Thoracic aorta (tissue), 2 donors: ENCODE measurements around the gene AGMO. TPM values are rescaled to one million over a fixed set of nuclear protein-coding genes. Genes with fewer than 3 reads are reported as not detected.

Source experiments
- ATAC-seq: fragments of 150-250 bp; one replicate; pipeline ENCODE4 v1.8.0; 2017; ENCODE audit warnings: low read depth; ENCODE audit not compliant: insufficient number of reproducible peaks, low FRiP score
- DNase-seq: peaks from one replicate; pipeline ENCODE4 v3.0.0-alpha.2; 2020; ENCODE audit warnings: low spot score
- H3K27ac ChIP-seq, 2 donors: fragments of 200-600 bp; sonication (generic); 1 replicate in 1 of 2; 2 replicates in 1 of 2; pipeline ENCODE4 v1.5.1; 2016; ENCODE audit warnings: mild to moderate bottlenecking in 2 of 2, moderate library complexity in 2 of 2
- H3K27me3 ChIP-seq: fragments of 200-600 bp; sonication (generic); replicated peaks from 2 replicates; pipeline ENCODE4 v1.6.0; 2016; ENCODE audit warnings: mild to moderate bottlenecking; ENCODE audit not compliant: insufficient read depth
- H3K36me3 ChIP-seq: fragments of 200-600 bp; sonication (generic); one replicate; pipeline ENCODE4 v1.5.1; 2016
- H3K4me1 ChIP-seq, 2 donors: fragments of 200-600 bp; sonication (generic); 1 replicate in 1 of 2; 2 replicates in 1 of 2; pipeline versions ENCODE4 v1.5.1 to v1.6.0; 2016; ENCODE audit warnings: low read depth in 2 of 2, mild to moderate bottlenecking in 1 of 2; ENCODE audit not compliant: control insufficient read depth in 1 of 2
- H3K4me3 ChIP-seq: fragments of 200-600 bp; sonication (generic); 2 replicates; pipeline ENCODE4 v1.5.1; 2016; ENCODE audit warnings: mild to moderate bottlenecking
- H3K9me3 ChIP-seq: fragments of 200-600 bp; sonication (generic); 2 replicates; pipeline ENCODE4 v1.5.1; 2016
- CTCF ChIP-seq: fragments of 200-600 bp; sonication (generic); IDR thresholded peaks from one replicate; pipeline ENCODE4 v1.5.1; 2019; ENCODE audit warnings: antibody characterized with exemption
- total RNA-seq, 2 donors: library from RNA; depleted of rRNA; stranded (reverse); fragments of >200 nt; gene quantifications; one replicate each; pipeline versions ENCODE4 v1.1.0 to v1.2.3, GENCODE V29; 2016

Gene AGMO
- total RNA-seq, 2 donors from 2014 or later = 0.85 to 3.0 TPM

DNA sequence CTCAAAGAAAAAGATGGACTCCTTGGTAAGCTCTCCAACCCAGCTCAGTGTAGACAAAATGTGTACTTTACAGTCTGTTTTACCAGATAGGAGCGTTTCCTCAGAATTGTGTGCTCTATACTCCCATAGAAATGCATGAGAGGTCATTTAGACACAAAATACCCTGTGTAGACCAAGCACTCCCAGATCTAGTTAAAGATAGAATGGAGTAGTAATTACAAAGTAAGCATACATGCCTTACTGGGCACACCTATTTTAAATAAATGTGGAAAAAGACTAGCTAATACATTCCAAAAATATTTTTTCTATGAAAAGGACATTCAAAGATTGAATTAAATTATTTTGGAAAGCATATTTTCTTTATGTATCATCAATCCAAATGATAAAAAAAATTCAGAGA lies 387.3 kb downstream of the AGMO start:
- H3K4me3 ChIP-seq = no peak overlapping the region
- no peaks in the 10 kb centered on the region for H3K27me3 ChIP-seq
- H3K36me3 ChIP-seq = no peaks in the 10 kb centered on the region
- H3K9me3 ChIP-seq = no peaks in the 10 kb centered on the region
- no peaks in the 10 kb centered on the region for H3K4me1 ChIP-seq
- no peak for DNase-seq
- no peak overlapping the region for H3K27ac ChIP-seq
- TF ChIP-seq CTCF = no peak
- ATAC-seq = no peak

DNA sequence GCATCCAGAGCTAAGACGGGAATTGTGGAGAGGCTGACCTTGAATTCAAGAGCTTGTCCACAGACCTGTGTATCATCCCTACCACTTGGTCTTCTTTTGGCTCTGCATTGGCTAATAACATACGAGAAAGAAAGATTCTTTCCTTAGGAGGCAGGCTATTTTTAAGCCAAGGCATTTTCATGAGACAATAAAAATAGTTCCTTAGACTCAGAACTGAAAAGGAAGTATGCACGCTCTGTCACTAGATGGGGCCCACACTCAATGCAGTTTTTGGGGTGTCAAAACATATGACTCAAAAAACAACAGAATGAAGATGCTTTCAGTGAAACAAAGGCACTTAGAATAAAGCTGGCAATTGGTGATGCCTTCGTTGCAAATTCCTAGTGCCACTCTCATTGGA lies 393.3 kb downstream of the AGMO start:
- H3K9me3 ChIP-seq = no peaks in the 10 kb centered on the region
- H3K4me3 ChIP-seq = no peak overlapping the region
- no peak for ATAC-seq
- H3K4me1 ChIP-seq = no peaks in the 10 kb centered on the region
- no peak overlapping the region for H3K27ac ChIP-seq
- no peaks in the 10 kb centered on the region for H3K36me3 ChIP-seq
- TF ChIP-seq CTCF = no peak
- no peaks in the 10 kb centered on the region for H3K27me3 ChIP-seq
- no peak for DNase-seq

GRCh38 chr7:15167912-15168311 lies 393.9 kb downstream of the AGMO start:
- no peak for TF ChIP-seq CTCF
- Histone ChIP-seq H3K27ac (no peak overlapping the region), H3K9me3 (no peaks in the 10 kb centered on the region), H3K27me3 (no peaks in the 10 kb centered on the region), H3K4me3 (no peak overlapping the region), H3K36me3 (no peaks in the 10 kb centered on the region), H3K4me1 (no peaks in the 10 kb centered on the region)
- no peak for ATAC-seq
- no peak for DNase-seq

GRCh38 chr7:15166620-15167019 lies 395.2 kb downstream of the AGMO start:
- Histone ChIP-seq H3K27me3 (no peaks in the 10 kb centered on the region), H3K27ac (no peak overlapping the region), H3K4me1 (no peaks in the 10 kb centered on the region), H3K36me3 (no peaks in the 10 kb centered on the region), H3K9me3 (no peaks in the 10 kb centered on the region), H3K4me3 (no peak overlapping the region)
- no peak for TF ChIP-seq CTCF
- DNase-seq = no peak
- no peak for ATAC-seq

GRCh38 chr7:15159261-15159660 lies 402.6 kb downstream of the AGMO start:
- Histone ChIP-seq H3K4me1 (no peaks in the 10 kb centered on the region), H3K4me3 (no peak overlapping the region), H3K9me3 (no peaks in the 10 kb centered on the region), H3K27me3 (no peaks in the 10 kb centered on the region), H3K27ac (no peak overlapping the region), H3K36me3 (no peaks in the 10 kb centered on the region)
- TF ChIP-seq CTCF = no peak
- DNase-seq = no peak
- ATAC-seq = no peak
